HepG2 (cell line): ENCODE measurements around the gene CNBD2. TPM values are rescaled to one million over a fixed set of nuclear protein-coding genes. Genes with fewer than 3 reads are reported as not detected.

Experiments
- ARNTL ChIP-seq: sonication (generic); formaldehyde crosslinking; IDR thresholded peaks from 2 replicates; pipeline ENCODE4 v1.4.0; 2020; ENCODE audit warnings: mild to moderate bottlenecking, missing genetic modification reagents
- CBX1 ChIP-seq: IDR thresholded peaks from one replicate; pipeline ENCODE4 v1.6.1; 2016; ENCODE audit warnings: antibody characterized with exemption, low read depth
- CREB1 ChIP-seq, 2 experiments: fragments of 450-650 bp in 1 of 2; IDR thresholded peaks; 2 replicates each; pipeline ENCODE4 v1.6.1; 2016 to 2017; ENCODE audit warnings: control low read depth in 1 of 2, mild to moderate bottlenecking in 1 of 2, missing compliant biosample characterization in 1 of 2, missing genetic modification characterization in 1 of 2
- ETV5 ChIP-seq: IDR thresholded peaks from 2 replicates; pipeline ENCODE4 v1.6.1; 2018; ENCODE audit warnings: missing biosample characterization, missing genetic modification reagents, inconsistent platforms, borderline replicate concordance
- HCFC1 ChIP-seq: fragments of 150-350 bp; IDR thresholded peaks from 2 replicates; pipeline ENCODE4 v1.6.1; 2014; ENCODE audit warnings: low read depth, low read length
- HNF4A ChIP-seq: sonication (generic); formaldehyde crosslinking; IDR thresholded peaks from 2 replicates; pipeline ENCODE4 v1.4.0; 2020; ENCODE audit warnings: missing genetic modification reagents
- HOXA7 ChIP-seq: sonication (generic); formaldehyde crosslinking; IDR thresholded peaks from 2 replicates; pipeline ENCODE4 v1.8.1; 2022; ENCODE audit warnings: mild to moderate bottlenecking, missing genetic modification reagents, moderate library complexity
- IKZF4 ChIP-seq: sonication (generic); formaldehyde crosslinking; IDR thresholded peaks from 2 replicates; pipeline ENCODE4 v1.5.1; 2020; ENCODE audit warnings: borderline replicate concordance, mild to moderate bottlenecking, low read depth, missing genetic modification reagents; ENCODE audit errors: not compliant biosample characterization
- JUND ChIP-seq: sonication (generic); formaldehyde crosslinking; IDR thresholded peaks from 2 replicates; pipeline ENCODE4 v1.8.0; 2022; ENCODE audit warnings: mild to moderate bottlenecking, missing genetic modification reagents
- KAT2B ChIP-seq: fragments of 150-350 bp; IDR thresholded peaks from 2 replicates; pipeline ENCODE4 v1.6.1; 2014; ENCODE audit warnings: low read depth, low read length, borderline replicate concordance
- REL ChIP-seq: sonication (generic); formaldehyde crosslinking; conservative IDR thresholded peaks from 2 replicates; pipeline ENCODE4 v1.8.0; 2022; ENCODE audit warnings: mild to moderate bottlenecking, missing genetic modification reagents, moderate library complexity
- REPIN1 ChIP-seq: sonication (generic); formaldehyde crosslinking; IDR thresholded peaks from 2 replicates; pipeline ENCODE4 v1.8.0; 2022; ENCODE audit warnings: missing genetic modification reagents, low read depth, mild to moderate bottlenecking, borderline replicate concordance
- RNF2 ChIP-seq: fragments of 450-650 bp; conservative IDR thresholded peaks from 2 replicates; pipeline ENCODE4 v1.6.1; 2016; ENCODE audit warnings: low read depth
- SIX1 ChIP-seq: sonication (generic); formaldehyde crosslinking; IDR thresholded peaks from 2 replicates; pipeline ENCODE4 v1.4.0; 2020; ENCODE audit warnings: missing genetic modification reagents, borderline replicate concordance
- SNAPC2 ChIP-seq: sonication (generic); formaldehyde crosslinking; IDR thresholded peaks from 2 replicates; pipeline ENCODE4 v1.8.1; 2022; ENCODE audit warnings: mild to moderate bottlenecking, missing genetic modification reagents
- WIZ ChIP-seq: sonication (generic); formaldehyde crosslinking; IDR thresholded peaks from 2 replicates; pipeline ENCODE4 v1.5.1; 2020; ENCODE audit warnings: mild to moderate bottlenecking, missing genetic modification reagents
- YEATS2 ChIP-seq: sonication (generic); formaldehyde crosslinking; IDR thresholded peaks from 2 replicates; pipeline ENCODE4 v1.4.0; 2020; ENCODE audit warnings: missing genetic modification reagents, borderline replicate concordance
- ZFP37 ChIP-seq: sonication (generic); formaldehyde crosslinking; IDR thresholded peaks from 2 replicates; pipeline ENCODE4 v1.4.0; 2020; ENCODE audit warnings: missing genetic modification reagents, borderline replicate concordance
- ZNF337 ChIP-seq: sonication (generic); formaldehyde crosslinking; IDR thresholded peaks from 2 replicates; pipeline ENCODE4 v1.5.1; 2020; ENCODE audit warnings: missing genetic modification reagents, low read depth, mild to moderate bottlenecking, borderline replicate concordance
- ZNF382 ChIP-seq: sonication (generic); formaldehyde crosslinking; IDR thresholded peaks from 2 replicates; pipeline ENCODE4 v1.5.0; 2020; ENCODE audit warnings: missing genetic modification reagents, mild to moderate bottlenecking, borderline replicate concordance
- ZNF503 ChIP-seq: sonication (generic); formaldehyde crosslinking; IDR thresholded peaks from 2 replicates; pipeline ENCODE4 v1.4.0; 2020; ENCODE audit warnings: missing genetic modification reagents
- ZNF550 ChIP-seq: sonication (generic); formaldehyde crosslinking; IDR thresholded peaks from 2 replicates; pipeline ENCODE4 v1.4.0; 2020; ENCODE audit warnings: mild to moderate bottlenecking, missing genetic modification reagents, borderline replicate concordance
- ZNF768 ChIP-seq: sonication (generic); formaldehyde crosslinking; IDR thresholded peaks from 2 replicates; pipeline ENCODE4 v1.4.0; 2020; ENCODE audit warnings: missing genetic modification reagents
- polyA plus RNA-seq, 8 experiments: library from polyadenylated mRNA; depleted of rRNA in 3 of 8; stranded (reverse) in 7 of 8; unstranded in 1 of 8; fragments of >200 nt; fragmentation: Illumina TruSeq in 4 of 8; extraction: Trizol in 4 of 8; gene quantifications; 2 replicates each; pipeline versions ENCODE4 v1.2.1 to v1.2.3, GENCODE V29; 2011 to 2016; ENCODE audit warnings: low read depth in 4 of 8, missing spikeins in 1 of 8, mixed read lengths in 1 of 8; ENCODE audit not compliant: insufficient read depth in 1 of 8
- total RNA-seq, 5 experiments: library from RNA; depleted of rRNA; stranded (reverse); fragments of >200 nt; fragmentation: Illumina TruSeq; extraction: Trizol; gene quantifications; 2 replicates each; pipeline ENCODE4 v1.2.3, GENCODE V29; 2016; ENCODE audit warnings: low read depth in 1 of 5
- TF ChIP-seq, protein P1 (sequence below): sonication (generic); formaldehyde crosslinking; conservative IDR thresholded peaks from 2 replicates; pipeline ENCODE4 v1.8.0; 2022; ENCODE audit warnings: low read depth, missing genetic modification reagents
- TF ChIP-seq, protein P2 (sequence below): sonication (generic); formaldehyde crosslinking; IDR thresholded peaks from 2 replicates; pipeline ENCODE4 v1.5.1; 2020; ENCODE audit warnings: mild to moderate bottlenecking, moderate library complexity, missing genetic modification reagents
- TF ChIP-seq, protein P3 (sequence below): sonication (generic); formaldehyde crosslinking; IDR thresholded peaks from 2 replicates; pipeline ENCODE4 v1.8.0; 2022; ENCODE audit warnings: mild to moderate bottlenecking, missing genetic modification reagents

CNBD2 gene
- total and polyA plus RNA-seq, 2 of the 13 experiments (the other 11 are each of a cell fraction or from before 2014, with no cell fraction given): 12.4 to 22.8 TPM

- TF ChIP-seq CREB1 (IDR thresholded peaks at IDR 0.05) (no peak), CREB1 (CRISPR knock-in tag; IDR thresholded peaks at IDR 0.05) (no peak), JUND (CRISPR knock-in tag) (no peak), SIX1 (CRISPR knock-in tag) (no peak), ZNF550 (CRISPR knock-in tag) (no peak), YEATS2 (CRISPR knock-in tag) (no peak), HNF4A (CRISPR knock-in tag) (no peak), HCFC1 (no peak), ZNF503 (no peak), REL (CRISPR knock-in tag) (no peak), IKZF4 (CRISPR knock-in tag) (no peak), ARNTL (no peak), CBX1 (no peak), HOXA7 (no peak), ZNF337 (no peak), REPIN1 (peak; percentile 67; the same call in 1 of the 2 replicates), WIZ (no peak), ZNF768 (CRISPR knock-in tag) (peak; percentile 59), KAT2B (no peak), ZNF382 (no peak), ZFP37 (no peak), SNAPC2 (CRISPR knock-in tag) (no peak), RNF2 (no peak), ETV5 (no peak)
- TF ChIP-seq, protein P1, sequence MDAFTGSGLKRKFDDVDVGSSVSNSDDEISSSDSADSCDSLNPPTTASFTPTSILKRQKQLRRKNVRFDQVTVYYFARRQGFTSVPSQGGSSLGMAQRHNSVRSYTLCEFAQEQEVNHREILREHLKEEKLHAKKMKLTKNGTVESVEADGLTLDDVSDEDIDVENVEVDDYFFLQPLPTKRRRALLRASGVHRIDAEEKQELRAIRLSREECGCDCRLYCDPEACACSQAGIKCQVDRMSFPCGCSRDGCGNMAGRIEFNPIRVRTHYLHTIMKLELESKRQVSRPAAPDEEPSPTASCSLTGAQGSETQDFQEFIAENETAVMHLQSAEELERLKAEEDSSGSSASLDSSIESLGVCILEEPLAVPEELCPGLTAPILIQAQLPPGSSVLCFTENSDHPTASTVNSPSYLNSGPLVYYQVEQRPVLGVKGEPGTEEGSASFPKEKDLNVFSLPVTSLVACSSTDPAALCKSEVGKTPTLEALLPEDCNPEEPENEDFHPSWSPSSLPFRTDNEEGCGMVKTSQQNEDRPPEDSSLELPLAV: 0 out of 2 replicates have a peak, but pooled peaks have one; percentile 46
- TF ChIP-seq, protein P2, sequence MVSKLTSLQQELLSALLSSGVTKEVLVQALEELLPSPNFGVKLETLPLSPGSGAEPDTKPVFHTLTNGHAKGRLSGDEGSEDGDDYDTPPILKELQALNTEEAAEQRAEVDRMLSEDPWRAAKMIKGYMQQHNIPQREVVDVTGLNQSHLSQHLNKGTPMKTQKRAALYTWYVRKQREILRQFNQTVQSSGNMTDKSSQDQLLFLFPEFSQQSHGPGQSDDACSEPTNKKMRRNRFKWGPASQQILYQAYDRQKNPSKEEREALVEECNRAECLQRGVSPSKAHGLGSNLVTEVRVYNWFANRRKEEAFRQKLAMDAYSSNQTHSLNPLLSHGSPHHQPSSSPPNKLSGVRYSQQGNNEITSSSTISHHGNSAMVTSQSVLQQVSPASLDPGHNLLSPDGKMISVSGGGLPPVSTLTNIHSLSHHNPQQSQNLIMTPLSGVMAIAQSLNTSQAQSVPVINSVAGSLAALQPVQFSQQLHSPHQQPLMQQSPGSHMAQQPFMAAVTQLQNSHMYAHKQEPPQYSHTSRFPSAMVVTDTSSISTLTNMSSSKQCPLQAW (CRISPR knock-in tag): 0 out of 2 replicates have a peak, but pooled peaks have one; percentile 47
- TF ChIP-seq, protein P3, sequence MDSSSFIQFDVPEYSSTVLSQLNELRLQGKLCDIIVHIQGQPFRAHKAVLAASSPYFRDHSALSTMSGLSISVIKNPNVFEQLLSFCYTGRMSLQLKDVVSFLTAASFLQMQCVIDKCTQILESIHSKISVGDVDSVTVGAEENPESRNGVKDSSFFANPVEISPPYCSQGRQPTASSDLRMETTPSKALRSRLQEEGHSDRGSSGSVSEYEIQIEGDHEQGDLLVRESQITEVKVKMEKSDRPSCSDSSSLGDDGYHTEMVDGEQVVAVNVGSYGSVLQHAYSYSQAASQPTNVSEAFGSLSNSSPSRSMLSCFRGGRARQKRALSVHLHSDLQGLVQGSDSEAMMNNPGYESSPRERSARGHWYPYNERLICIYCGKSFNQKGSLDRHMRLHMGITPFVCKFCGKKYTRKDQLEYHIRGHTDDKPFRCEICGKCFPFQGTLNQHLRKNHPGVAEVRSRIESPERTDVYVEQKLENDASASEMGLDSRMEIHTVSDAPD (CRISPR knock-in tag): no peak
These were observed 20.9 kb upstream of the CNBD2 start (continued) for GRCh38 chr20:35947489-35947888.
